K562 (cell line): ENCODE data around the gene TTC21A. TPM values are rescaled to one million over a fixed set of nuclear protein-coding genes. Genes with fewer than 3 reads are reported as not detected.

ENCODE experiments used
- ATAC-seq: fragments of 200-7000 bp; cut with Tn5 transposase; 3 replicates; pipeline ENCODE4 v1.9.1; 2020; ENCODE audit warnings: moderate library complexity
- Bru-seq: library from RNA; stranded (reverse); fragments of 400-500 nt; gene quantifications from one replicate; lab custom pipeline; 2021; lab: Mats Ljungman, UMichigan
- BruChase-seq, 2 experiments: library from RNA; stranded (reverse); fragments of 400-500 nt; gene quantifications; one replicate each; lab custom pipeline; 2021; lab: Mats Ljungman, UMichigan
- BruUV-seq: library from RNA; stranded (reverse); fragments of 400-500 nt; replicated peaks from 2 replicates; lab custom pipeline; 2021; lab: Mats Ljungman, UMichigan
- CTCF ChIA-PET: fragments of 300-600 bp; formaldehyde crosslinking; extraction: SDS; loops from one replicate; lab custom pipeline; 2021; ENCODE audit warnings: low intra/inter-chr PET ratio; lab: Yijun Ruan, JAX
- POLR2A ChIA-PET: fragments of 300-600, 350-650 bp; sonication (Branson Sonifier 250); formaldehyde crosslinking; extraction: SDS; loops from one replicate; lab custom pipeline; 2021; ENCODE audit warnings: antibody characterized with exemption, inconsistent platforms; lab: Yijun Ruan, JAX
- DNase-seq, 4 experiments: peaks; one replicate each; pipeline versions ENCODE4 v3.0.0 to v3.0.0-alpha.2; 2011 to 2018; ENCODE audit warnings: low spot score in 3 of 4, mixed read lengths in 3 of 4; ENCODE audit errors: extremely low read depth in 1 of 4
- FAIRE-seq: peaks from 2 replicates; lab custom pipeline; 2011; peaks lifted over from hg19 to GRCh38; lab: Jason Lieb, UNC
- H2AFZ ChIP-seq: 2 replicates; pipeline ENCODE4 v1.6.0; 2011; ENCODE audit warnings: low read depth, low read length, control low read depth, inconsistent platforms
- H3K27ac ChIP-seq: fragments of 200-600 bp; 3 replicates; pipeline ENCODE4 v1.8.0; 2011; ENCODE audit warnings: low read depth, mild to moderate bottlenecking, control low read depth, inconsistent platforms, low read length, moderate library complexity, mixed read lengths; ENCODE audit errors: extremely low read depth
- H3K27me3 ChIP-seq, 2 experiments: fragments of 300-600 bp in 1 of 2; 2 replicates in 1 of 2; 3 replicates in 1 of 2; pipeline versions ENCODE4 v1.6.0 to v1.8.0; 2011; ENCODE audit warnings: inconsistent platforms in 2 of 2, low read length in 2 of 2, mild to moderate bottlenecking in 1 of 2, mixed read lengths in 1 of 2, moderate library complexity in 1 of 2; ENCODE audit not compliant: control insufficient read depth in 2 of 2, insufficient read depth in 2 of 2
- H3K36me3 ChIP-seq: fragments of 300-600 bp; 3 replicates; pipeline ENCODE4 v1.8.0; 2011; ENCODE audit warnings: mild to moderate bottlenecking, low read length, inconsistent platforms; ENCODE audit not compliant: control insufficient read depth, insufficient read depth
- H3K4me1 ChIP-seq, 2 experiments: fragments of 200-600 bp in 1 of 2; replicated peaks in 1 of 2; 2 replicates in 1 of 2; 3 replicates in 1 of 2; pipeline versions ENCODE4 v1.5.1 to v1.8.0; 2011; ENCODE audit warnings: inconsistent platforms in 2 of 2, low read length in 2 of 2, mild to moderate bottlenecking in 1 of 2, mixed read lengths in 1 of 2, moderate library complexity in 1 of 2; ENCODE audit not compliant: control insufficient read depth in 2 of 2, insufficient read depth in 2 of 2
- H3K4me2 ChIP-seq: 2 replicates; pipeline ENCODE4 v1.6.1; 2011; ENCODE audit warnings: low read length, control low read depth, inconsistent platforms, mixed read lengths; ENCODE audit not compliant: insufficient read depth
- H3K4me3 ChIP-seq: fragments of 200-600 bp; sonication (generic), shearing (Covaris generic); 2 replicates; pipeline ENCODE4 v1.5.1; 2016; ENCODE audit warnings: control low read depth, inconsistent platforms
- H3K79me2 ChIP-seq: fragments of 200-600 bp; 3 replicates; pipeline ENCODE4 v1.8.0; 2011; ENCODE audit warnings: low read length, inconsistent platforms; ENCODE audit not compliant: control insufficient read depth, insufficient read depth
- H3K9ac ChIP-seq, 2 experiments: 2 replicates each; pipeline versions ENCODE4 v1.6.0 to v1.6.1; 2011; ENCODE audit warnings: low read depth in 2 of 2, low read length in 2 of 2, control low read depth in 1 of 2, inconsistent platforms in 1 of 2, mild to moderate bottlenecking in 1 of 2, mixed read lengths in 1 of 2; ENCODE audit not compliant: insufficient read depth in 1 of 2
- H3K9me1 ChIP-seq: one replicate; pipeline ENCODE4 v1.6.0; 2011; ENCODE audit warnings: inconsistent platforms, mild to moderate bottlenecking, low read length, moderate library complexity; ENCODE audit not compliant: control insufficient read depth, insufficient read depth
- H3K9me3 ChIP-seq: replicated peaks from 2 replicates; pipeline ENCODE4 v1.5.1; 2011; ENCODE audit warnings: low read depth, low read length, inconsistent platforms; ENCODE audit not compliant: control insufficient read depth, insufficient read depth
- H4K20me1 ChIP-seq: replicated peaks from 2 replicates; pipeline ENCODE4 v1.6.1; 2011; ENCODE audit warnings: low read length, inconsistent platforms, mixed read lengths; ENCODE audit not compliant: control insufficient read depth, insufficient read depth
- ATF7 ChIP-seq: fragments of 450-650 bp; IDR thresholded peaks from 2 replicates; pipeline ENCODE4 v1.7.1; 2014; ENCODE audit warnings: mild to moderate bottlenecking, moderate library complexity
- CBFB ChIP-seq: sonication (generic); formaldehyde crosslinking; IDR thresholded peaks from 2 replicates; pipeline ENCODE4 v1.4.0; 2020; ENCODE audit warnings: mild to moderate bottlenecking, missing genetic modification reagents
- CCNT2 ChIP-seq: IDR thresholded peaks from 2 replicates; pipeline ENCODE4 v1.6.1; 2011; ENCODE audit warnings: borderline replicate concordance, low read depth, mild to moderate bottlenecking, moderate library complexity, mixed read lengths, low read length; ENCODE audit not compliant: insufficient read length; ENCODE audit errors: extremely low read depth
- FOXK2 ChIP-seq, 2 experiments: fragments of 450-650 bp; IDR thresholded peaks in 1 of 2; conservative IDR thresholded peaks in 1 of 2; 2 replicates each; pipeline ENCODE4 v1.6.1; 2016; ENCODE audit warnings: low read depth in 2 of 2, mild to moderate bottlenecking in 1 of 2
- MED1 ChIP-seq: sonication (generic); formaldehyde crosslinking; IDR thresholded peaks from 2 replicates; pipeline ENCODE4 v1.8.1; 2023; ENCODE audit warnings: missing genetic modification reagents, borderline replicate concordance
- NBN ChIP-seq: fragments of 450-650 bp; IDR thresholded peaks from 2 replicates; pipeline ENCODE4 v1.6.1; 2016; ENCODE audit warnings: low read depth, mild to moderate bottlenecking
- NFE2 ChIP-seq: IDR thresholded peaks from 2 replicates; pipeline ENCODE4 v1.6.1; 2014; ENCODE audit warnings: antibody characterized with exemption, low read depth
- NR2C1 ChIP-seq, 2 experiments: fragments of 450-650 bp; IDR thresholded peaks; 2 replicates each; pipeline ENCODE4 v1.6.1; 2017; ENCODE audit warnings: mild to moderate bottlenecking in 2 of 2, antibody characterized with exemption in 1 of 2, inconsistent platforms in 1 of 2, missing compliant biosample characterization in 1 of 2, missing genetic modification characterization in 1 of 2
- RBFOX2 ChIP-seq: fragments of 200-400 bp; formaldehyde crosslinking; IDR thresholded peaks from 2 replicates; pipeline ENCODE4 v1.6.1; 2017; ENCODE audit warnings: low read depth, mild to moderate bottlenecking, low read length, moderate library complexity
- THRB ChIP-seq: fragments of 450-650 bp; formaldehyde crosslinking; conservative IDR thresholded peaks from 2 replicates; pipeline ENCODE4 v1.4.0; 2022; ENCODE audit warnings: mild to moderate bottlenecking, missing genetic modification characterization
- U2AF1 ChIP-seq: fragments of 200-400 bp; formaldehyde crosslinking; optimal IDR thresholded peaks from 2 replicates; pipeline ENCODE3; 2017; ENCODE audit warnings: mild to moderate bottlenecking, low read depth, low read length, moderate library complexity
- ZNF655 ChIP-seq: fragments of 250-450 bp; sonication (Bioruptor Pico); IDR thresholded peaks from 2 replicates; pipeline ENCODE4 v1.5.0; 2021
- ZNF695 ChIP-seq: fragments of 450-650 bp; formaldehyde crosslinking; IDR thresholded peaks from 2 replicates; pipeline ENCODE4 v1.4.0; 2020; ENCODE audit warnings: mild to moderate bottlenecking, moderate library complexity
- WGBS: fragments of 100-300 bp; shearing (Covaris generic); methylation state at CpG from one replicate; pipeline ENCODE4 v1.1.6; 2016; ENCODE audit warnings: low coverage, mixed read lengths; ENCODE audit not compliant: insufficient coverage; ENCODE audit errors: missing lambda C conversion rate; 5-methylcytosine and 5-hydroxymethylcytosine counted together
- in situ Hi-C: fragments of 300-500 bp; cut with MboI; formaldehyde crosslinking; loops from 4 replicates; pipeline ENCODE4 v1.15.0; 2018; ENCODE audit warnings: inconsistent platforms, mixed read lengths
- intact Hi-C: fragments of 100-400 bp; cut with micrococcal nuclease; formaldehyde crosslinking; loops from 2 replicates; pipeline ENCODE4 v1.14.2; 2022
- long read RNA-seq, 3 experiments: library from polyadenylated mRNA in 2 of 3; library from RNA in 1 of 3; unstranded in 2 of 3; stranded (forward) in 1 of 3; transcript quantifications; one replicate each; pipeline ENCODE4 v2.0.0, GENCODE V29; 2019 to 2022
- polyA minus RNA-seq, 3 experiments: library from RNA; depleted of rRNA, polyadenylated mRNA; stranded (reverse); fragments of >200 nt; gene quantifications; 2 replicates each; pipeline ENCODE4 v1.2.3, GENCODE V29; 2011
- polyA plus RNA-seq, 8 experiments: library from polyadenylated mRNA; depleted of rRNA in 4 of 8; stranded (reverse) in 5 of 8; unstranded in 3 of 8; fragments of >200 nt; fragmentation: Nextera tagmentation in 2 of 8; fragmentation: Illumina TruSeq in 1 of 8; extraction: Ambion mirVana in 2 of 8; extraction: Trizol in 1 of 8; gene quantifications; 2 replicates each; pipeline versions ENCODE4 v1.2.1 to v1.2.3, GENCODE V29; 2011 to 2014; ENCODE audit warnings: inconsistent platforms in 1 of 8, missing spikeins in 1 of 8
- total RNA-seq, 7 experiments: library from RNA; depleted of rRNA in 6 of 7; stranded (reverse); fragments of >200 nt in 6 of 7; fragmentation: Illumina TruSeq in 2 of 7; extraction: Trizol in 2 of 7; gene quantifications; 2 replicates each; pipeline versions ENCODE4 v1.2.1 to v1.2.3, GENCODE V29; 2011 to 2021; ENCODE audit warnings: low replicate concordance in 1 of 7

Gene TTC21A
- total RNA-seq (2011; cell fraction: chromatin; rRNA removed; ENCODE audit: low replicate concordance), result 7.6 and 12.4 TPM in 2 replicates
- total RNA-seq (2011; cell fraction: nucleolus; rRNA removed), result 5.8 and 6.7 TPM in 2 replicates
- total RNA-seq (2011; cell fraction: nucleoplasm; rRNA removed), result 5.1 and 8.2 TPM in 2 replicates
- total RNA-seq (2014; rRNA removed) (0.36 and 0.37 TPM in 2 replicates), total RNA-seq (2014; rRNA removed; fragmentation: Illumina TruSeq; extraction: Trizol) (0.32 and 0.47 TPM in 2 replicates), total RNA-seq (2015; rRNA removed; fragmentation: Illumina TruSeq; extraction: Trizol) (0.83 and 1.2 TPM in 2 replicates), total RNA-seq (2021) (1.4 and 1.7 TPM in 2 replicates), polyA plus RNA-seq (2011; rRNA removed) (0.84 and 1.1 TPM in 2 replicates), polyA plus RNA-seq (2014; fragmentation: Illumina TruSeq; extraction: Trizol) (0.70 and 0.94 TPM in 2 replicates), polyA plus RNA-seq (2014; fragmentation: Nextera tagmentation; extraction: Ambion mirVana) (under 1 TPM; 0.22 to 0.35 TPM), polyA plus RNA-seq (2014; rRNA removed) (0.93 and 1.4 TPM in 2 replicates), polyA minus RNA-seq (2011; rRNA and poly(A)+ RNA removed) (1.3 and 2.1 TPM in 2 replicates), Bru-seq, nascent RNA (percentile 41 among the genes with signal in this experiment), BruChase-seq, experiment 1, labeled RNA remaining after a 2-hour chase (percentile 32 among the genes with signal in this experiment), BruChase-seq, experiment 2, labeled RNA remaining after a 6-hour chase (percentile 33 among the genes with signal in this experiment)
- 0.66 and 1.1 TPM in 2 replicates for polyA plus RNA-seq (2011; cell fraction: cytosol; rRNA removed)
- 5.1 and 6.7 TPM in 2 replicates for polyA plus RNA-seq (2011; cell fraction: nucleus; rRNA removed)
- 1.3 and 2.7 TPM in 2 replicates for polyA plus RNA-seq (2012)
- polyA minus RNA-seq (2011; cell fraction: cytosol; rRNA and poly(A)+ RNA removed), result 0.67 TPM in 1 of 2 replicates, not detected in the other
- 3.5 and 4.1 TPM in 2 replicates for polyA minus RNA-seq (2011; cell fraction: nucleus; rRNA and poly(A)+ RNA removed)
- long read RNA-seq, experiment 1, partial matches to known transcripts, result 0 of 1 reads
- long read RNA-seq, experiment 1, other reads (novel, unspliced or antisense), result 1 of 1 reads
- long read RNA-seq, experiment 2, result 0 reads
- long read RNA-seq, experiment 3, result 0 reads

- Histone ChIP-seq H3K4me1 (peaks cover 21 to 42% of the 10 kb centered on the region in 2 experiments; a peak in 4 of 5 replicates), H3K9me1 (peaks cover 2% of the 10 kb centered on the region), H3K9me3 (no peaks in the 10 kb centered on the region), H2AFZ (peak within 1 kb of the TSS; percentile 97), H3K27ac (peak within 1 kb of the TSS; percentile 83), H3K4me2 (peak within 1 kb of the TSS; percentile 83), H3K36me3 (peaks cover 17% of the 10 kb centered on the region; the same call in 2 of the 3 replicates), H3K9ac (peak within 1 kb of the TSS; percentile 80 to 99), H4K20me1 (peaks cover 5% of the 10 kb centered on the region; the same call in 1 of the 2 replicates), H3K4me3 (peak within 1 kb of the TSS; percentile 98), H3K27me3 (no peaks in the 10 kb centered on the region), H3K79me2 (peaks cover 43% of the 10 kb centered on the region)
- no TSS peak for BruUV-seq
- intact Hi-C loops (no loop called here), in situ Hi-C loops (no loop called here)
- FAIRE-seq (peak; percentile 80), ATAC-seq (peak; percentile 88), DNase-seq (peak; percentile 90 to 94 (median 92))
- WGBS, result 1% methylated on average over 68 of the region's 74 CpGs
- ChIA-PET CTCF (no interaction called here), POLR2A (interaction anchor here (0.6 to 1.8 kb wide), 12 partner anchors 8 to 418 kb away, joined by 3 to 9 read pairs (median 4); partner anchors contain the start of gene RPSA)
- TF ChIP-seq MED1 (CRISPR knock-in tag) (no peak), RBFOX2 (peak; percentile 82), THRB (no peak), ATF7 (peak; percentile 87), ZNF655 (CRISPR knock-in tag) (no peak), CCNT2 (peak; percentile 73), NR2C1 (IDR thresholded peaks at IDR 0.05) (no peak), NR2C1 (tag; IDR thresholded peaks at IDR 0.05) (no peak), ZNF695 (0 out of 2 replicates have a peak, but pooled peaks have one; percentile 52), FOXK2 (conservative IDR thresholded peaks at IDR 0.05 in 1 of 2, IDR thresholded peaks at IDR 0.05 in 1 of 2; ENCODE audit: low read depth in 2 of 2) (no peak), CBFB (CRISPR knock-in tag) (peak; percentile 32; the same call in 1 of the 2 replicates), NFE2 (peak; percentile 39; the same call in 1 of the 2 replicates), NBN (no peak), U2AF1 (no peak)
Measured at GRCh38 chr3:39107388-39108199, at the start of gene TTC21A, which contains the start of gene GORASP1. TTC21A (plus strand) TSS chr3:39107680; CDS start chr3:39107838, 158 bp downstream. GORASP1 (minus strand) TSS chr3:39107627; CDS start chr3:39107541, 86 bp downstream.
